ENCODE measurements around the gene TRIML2. TPM values are rescaled to one million over a fixed set of nuclear protein-coding genes. Genes with fewer than 3 reads are reported as not detected.
A peak's percentile ranks its signal among the peaks of the same experiment; 100 is the strongest.

Gene TRIML2
- total RNA-seq, 1 experiment from 2014 or later = 102 TPM

DNA sequence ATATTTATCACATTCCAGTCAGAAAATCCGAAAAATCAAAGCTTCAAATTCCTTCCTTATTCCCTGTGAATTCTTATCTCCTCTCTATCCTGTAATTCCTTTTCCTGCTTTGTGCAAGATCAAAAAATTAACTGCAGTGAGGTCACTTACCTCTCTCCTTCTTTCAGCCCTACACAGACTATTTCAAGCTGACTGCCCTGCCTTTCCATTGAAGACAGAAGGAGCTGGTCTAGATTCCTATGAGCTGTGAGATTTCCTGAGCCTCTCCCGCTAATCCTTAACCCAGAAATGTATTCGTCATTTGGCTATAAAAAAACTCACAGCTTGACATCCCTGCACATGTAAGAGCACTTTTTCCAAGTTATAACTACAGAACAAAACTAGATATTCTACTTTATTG, 26.6 kb downstream of the TRIML2 start:
- no peak overlapping the region for H2AK5ac ChIP-seq (ENCODE audit: insufficient read length, low read length)
- H3K79me1 ChIP-seq (ENCODE audit: insufficient read depth, low read depth, low read length, poor library complexity, severe bottlenecking) = no peaks in the 10 kb centered on the region
- H2BK5ac ChIP-seq (ENCODE audit: insufficient read length, low read length) = no peak overlapping the region
- H3K18ac ChIP-seq (ENCODE audit: insufficient read length, low read depth, low read length) = no peak overlapping the region
- H3K27ac ChIP-seq (ENCODE audit: insufficient read length, low read depth, low read length) = no peak overlapping the region
- TF ChIP-seq, protein P1, sequence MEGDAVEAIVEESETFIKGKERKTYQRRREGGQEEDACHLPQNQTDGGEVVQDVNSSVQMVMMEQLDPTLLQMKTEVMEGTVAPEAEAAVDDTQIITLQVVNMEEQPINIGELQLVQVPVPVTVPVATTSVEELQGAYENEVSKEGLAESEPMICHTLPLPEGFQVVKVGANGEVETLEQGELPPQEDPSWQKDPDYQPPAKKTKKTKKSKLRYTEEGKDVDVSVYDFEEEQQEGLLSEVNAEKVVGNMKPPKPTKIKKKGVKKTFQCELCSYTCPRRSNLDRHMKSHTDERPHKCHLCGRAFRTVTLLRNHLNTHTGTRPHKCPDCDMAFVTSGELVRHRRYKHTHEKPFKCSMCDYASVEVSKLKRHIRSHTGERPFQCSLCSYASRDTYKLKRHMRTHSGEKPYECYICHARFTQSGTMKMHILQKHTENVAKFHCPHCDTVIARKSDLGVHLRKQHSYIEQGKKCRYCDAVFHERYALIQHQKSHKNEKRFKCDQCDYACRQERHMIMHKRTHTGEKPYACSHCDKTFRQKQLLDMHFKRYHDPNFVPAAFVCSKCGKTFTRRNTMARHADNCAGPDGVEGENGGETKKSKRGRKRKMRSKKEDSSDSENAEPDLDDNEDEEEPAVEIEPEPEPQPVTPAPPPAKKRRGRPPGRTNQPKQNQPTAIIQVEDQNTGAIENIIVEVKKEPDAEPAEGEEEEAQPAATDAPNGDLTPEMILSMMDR (conservative IDR thresholded peaks at IDR 0.05) = no peak
- no peak overlapping the region for H2BK12ac ChIP-seq (ENCODE audit: insufficient read length, low read depth, low read length)
- no peak overlapping the region for H3K9ac ChIP-seq (ENCODE audit: extremely low read depth, insufficient read length, low read length)
- H3T11ph ChIP-seq (ENCODE audit: low read length) = no peak overlapping the region
- H4K5ac ChIP-seq (ENCODE audit: insufficient read length, low read depth, low read length) = no peak overlapping the region
- no peaks in the 10 kb centered on the region for H3K27me3 ChIP-seq (ENCODE audit: insufficient read depth, low read length)
- H3K79me2 ChIP-seq (ENCODE audit: insufficient read depth, low read length) = no peaks in the 10 kb centered on the region
- H2BK120ac ChIP-seq (ENCODE audit: low read depth, low read length, poor library complexity, severe bottlenecking) = no peak overlapping the region
- no peaks in the 10 kb centered on the region for H3K23me2 ChIP-seq (ENCODE audit: insufficient read length, low read depth, low read length, poor library complexity, severe bottlenecking)
- H3K9me3 Mint-ChIP-seq = no peaks in the 10 kb centered on the region
- no peak overlapping the region for H3K23ac ChIP-seq (ENCODE audit: insufficient read length, low read depth, low read length)
- no peaks in the 10 kb centered on the region for H4K20me1 ChIP-seq (ENCODE audit: control insufficient read depth, insufficient read depth, insufficient read length)
- no peak overlapping the region for H4K91ac ChIP-seq (ENCODE audit: insufficient read length, low read depth, low read length)
- H3K9me3 ChIP-seq (ENCODE audit: control insufficient read depth, low read depth, low read length) = no peaks in the 10 kb centered on the region
- H3K4ac ChIP-seq (ENCODE audit: low read depth, low read length) = no peak overlapping the region
- no peaks in the 10 kb centered on the region for H3K4me1 ChIP-seq (ENCODE audit: insufficient read depth, low read length)
- no peak overlapping the region for H2BK20ac ChIP-seq (ENCODE audit: low read depth, low read length, poor library complexity, severe bottlenecking)
- H3K27me3 Mint-ChIP-seq (ENCODE audit: low read depth) = no peaks in the 10 kb centered on the region; the same call in 1 of the 2 replicates
- DNase-seq = no peak
- H3K14ac ChIP-seq (ENCODE audit: insufficient read depth, low read length) = no peak overlapping the region
- H2BK15ac ChIP-seq (ENCODE audit: low read depth, low read length) = no peak overlapping the region
- no CpG with 5 or more reads among the region's 3 CpGs for WGBS (ENCODE audit: extremely low coverage, insufficient read length, low lambda C conversion rate)
- H3K4me2 ChIP-seq (ENCODE audit: insufficient read depth, insufficient read length, low read length) = no peak overlapping the region
- H2AFZ ChIP-seq (ENCODE audit: low read length) = no peak overlapping the region
- H3K36me3 Mint-ChIP-seq (ENCODE audit: insufficient read depth in 1 of 3, low read depth in 3 of 3) = peaks cover 9 to 40% (median 13%) of the 10 kb centered on the region in 3 experiments; a peak in 5 of 7 replicates
- H3K4me3 Mint-ChIP-seq = no peak overlapping the region
- H3K56ac ChIP-seq (ENCODE audit: insufficient read length, low read depth, low read length) = no peak overlapping the region
- H3K4me1 Mint-ChIP-seq = peaks cover 13 to 14% of the 10 kb centered on the region in 2 experiments
- H4K8ac ChIP-seq (replicated peaks; ENCODE audit: insufficient read length, low read depth, low read length) = no peak overlapping the region
- peak overlapping the region in 2 of 3 experiments; percentile 16 to 49; a peak in 4 of 7 replicates for H3K27ac Mint-ChIP-seq
